Heart right ventricle (tissue), 16 donors: ENCODE measurements around the gene FBLN2. TPM values are rescaled to one million over a fixed set of nuclear protein-coding genes. Genes with fewer than 3 reads are reported as not detected.

Experiments
- ATAC-seq, 8 donors: fragments of 200-7000 bp; cut with Tn5 transposase; one replicate each; pipeline ENCODE4 v1.9.1; 2020; ENCODE audit warnings: mild to moderate bottlenecking in 8 of 8, moderate library complexity in 8 of 8, moderate number of reproducible peaks in 1 of 8
- DNase-seq, 2 donors: peaks; one replicate each; pipeline ENCODE4 v3.0.0-alpha.2; 2020
- H3K27ac ChIP-seq, 10 donors: fragments of 200-600 bp; sonication (generic) in 2 of 10; one replicate each; pipeline versions ENCODE4 v1.5.0 to v1.8.0; 2020 to 2022; ENCODE audit warnings: mild to moderate bottlenecking in 3 of 10
- H3K27me3 ChIP-seq, 7 donors: fragments of 200-600 bp; one replicate each; pipeline ENCODE4 v1.8.0; 2021 to 2022; ENCODE audit warnings: mild to moderate bottlenecking in 2 of 7
- H3K36me3 ChIP-seq, 9 donors: fragments of 200-600 bp; sonication (generic) in 1 of 9; one replicate each; pipeline versions ENCODE4 v1.5.0 to v1.8.0; 2020 to 2022; ENCODE audit warnings: mild to moderate bottlenecking in 2 of 9
- H3K4me1 ChIP-seq, 9 donors: fragments of 200-600 bp; sonication (generic) in 1 of 9; one replicate each; pipeline versions ENCODE4 v1.5.0 to v1.8.0; 2020 to 2022; ENCODE audit warnings: mild to moderate bottlenecking in 4 of 9
- H3K4me3 ChIP-seq, 10 donors: fragments of 200-600 bp; sonication (generic) in 2 of 10; one replicate each; pipeline versions ENCODE4 v1.5.0 to v1.8.0; 2020 to 2022; ENCODE audit warnings: mild to moderate bottlenecking in 7 of 10, moderate library complexity in 2 of 10
- H3K9me3 ChIP-seq, 11 donors: fragments of 200-600 bp in 10 of 11; sonication (generic) in 2 of 11; one replicate each; pipeline versions ENCODE4 v1.5.0 to v1.8.0; 2013 to 2022; ENCODE audit warnings: mild to moderate bottlenecking in 2 of 11, control low read depth in 1 of 11, moderate library complexity in 1 of 11
- CTCF ChIP-seq, 9 donors: fragments of 200-600 bp; sonication (generic) in 2 of 9; IDR thresholded peaks; one replicate each; pipeline versions ENCODE4 v1.5.0 to v1.8.0; 2021 to 2022; ENCODE audit warnings: antibody characterized with exemption in 9 of 9, mild to moderate bottlenecking in 5 of 9, moderate library complexity in 1 of 9
- WGBS, 2 donors: extraction: QIAGEN DNeasy Blood & Tissue Kit; methylation state at CpG; one replicate each; pipeline ENCODE4 v1.1.7; 2013; ENCODE audit warnings: inconsistent platforms in 1 of 2; 5-methylcytosine and 5-hydroxymethylcytosine counted together
- intact Hi-C, 10 donors: fragments of 100-400 bp; cut with DNase I; formaldehyde crosslinking; loops; one replicate each; pipeline versions ENCODE4 v1.11.1 to v1.14.2; 2022
- polyA plus RNA-seq, 2 donors: library from polyadenylated mRNA; stranded (reverse); fragments of 200-250 nt; gene quantifications; one replicate each; pipeline ENCODE4 v1.2.3, GENCODE V29; 2013
- total RNA-seq, 10 donors: library from RNA; stranded (reverse); fragmentation: NEBNext Ultra II Directional in 3 of 10; extraction: Animal tissue kit (Norgen Biotek cat#: 25700) in 3 of 10; gene quantifications; one replicate each; pipeline versions ENCODE4 v1.2.1 to v1.2.4, GENCODE V29; 2021 to 2023
- donor health status: Arrhythmogenic right ventricular cardiomyopathy.
- donor health status: ischemic (EF 13 %, LVEDD 7.1; RV severe dilation, severe dysfunction).
- donor health status: healthy with polysubstance abuse.
- donor health status: DM: no; HTN: yes; CAD: no.
- donor health status: DM: no; HTN: no; CAD: no.
- donor health status: ischemic (EF 25% LVEDD 6.9; RV normal size, moderate dysfunction).
- donor health status: ischemic (EF 25% LVEDD 5.7; RV mildly dilated, moderate dysfunction).
- donor health status: healthy.
- donor health status: DM: yes; HTN: yes; CAD: no.
- donor health status: Ischemic cardiomyopathy.
- donor health status: ischemic (EF 35%, LVEDD 5.7; RV mildly dilated, moderate dysfunction).
- donor health status: nonischemic (EF 11% LVEDD 7.7; RV severe dilation, severe dysfunction).
- donor health status: DM: yes; HTN: yes; CAD: no.
- donor health status: PGD.
- donor health status: ischemic (EF 29% LVEDD 5.4; RV normal size, mild dysfunction).
- donor health status: nonischemic (EF 23%, LVEDD 6.1; RV moderate dilation, normal function).

The FBLN2 gene
- total and polyA plus RNA-seq, 12 donors = 20.7 to 78.9 (median 47.0) TPM

GRCh38 chr3:13542142-13542541 lies 6.8 kb upstream of the FBLN2 start:
- H3K27ac ChIP-seq = no peak overlapping the region
- no peaks in the 10 kb centered on the region for H3K36me3 ChIP-seq
- peaks cover 5 to 36% (median 17%) of the 10 kb centered on the region in 9 donors for H3K4me1 ChIP-seq
- 84 to 90% methylated on average over 3 of the region's 3 CpGs for WGBS, 2 donors
- no peak overlapping the region for H3K4me3 ChIP-seq
- intact Hi-C loops = no loop called here
- H3K27me3 ChIP-seq = peaks cover 0 to 4% (median 0%) of the 10 kb centered on the region in 7 donors
- DNase-seq (no peak), ATAC-seq (no peak)
- peaks cover 0 to 18% (median 0%) of the 10 kb centered on the region in 11 donors for H3K9me3 ChIP-seq
- no peak for TF ChIP-seq CTCF (IDR thresholded peaks at IDR 0.05)

GRCh38 chr3:13543253-13543652 lies 5.7 kb upstream of the FBLN2 start:
- TF ChIP-seq CTCF (IDR thresholded peaks at IDR 0.05) = no peak
- Histone ChIP-seq H3K9me3 (peaks cover 0 to 18% (median 0%) of the 10 kb centered on the region in 11 donors), H3K4me1 (peaks cover 6 to 43% (median 22%) of the 10 kb centered on the region in 9 donors), H3K36me3 (no peaks in the 10 kb centered on the region), H3K27ac (peak overlapping the region in 7 of 10 donors; percentile 36 to 90 (median 53)), H3K27me3 (peaks cover 0 to 12% (median 7%) of the 10 kb centered on the region in 7 donors), H3K4me3 (no peak overlapping the region)
- 61 to 71% methylated on average over 5 of the region's 5 CpGs for WGBS, 2 donors
- ATAC-seq = peak; percentile 54 to 83 (median 74)
- peak; percentile 65 to 67 for DNase-seq
- intact Hi-C loops = no loop called here

- Histone ChIP-seq H3K36me3 (no peaks in the 10 kb centered on the region), H3K4me1 (peaks cover 10 to 48% (median 25%) of the 10 kb centered on the region in 9 donors), H3K4me3 (no peak overlapping the region), H3K27me3 (peaks cover 0 to 20% (median 13%) of the 10 kb centered on the region in 7 donors), H3K27ac (peak overlapping the region in 8 of 10 donors; percentile 4 to 90 (median 40)), H3K9me3 (peaks cover 0 to 18% (median 0%) of the 10 kb centered on the region in 11 donors)
- peak in 1 of 8 donors; percentile 27 for ATAC-seq
- WGBS, 2 donors = 54 to 57% methylated on average over 6 of the region's 6 CpGs
- no peak for TF ChIP-seq CTCF (IDR thresholded peaks at IDR 0.05)
- intact Hi-C loops = no loop called here
- DNase-seq = no peak
Observed at GRCh38 chr3:13544293-13544831, 4.6 kb upstream of the FBLN2 start.

GRCh38 chr3:13544951-13545651 lies 3.8 kb upstream of the FBLN2 start:
- ATAC-seq = no peak
- no peak for DNase-seq
- peaks cover 0 to 18% (median 0%) of the 10 kb centered on the region in 11 donors for H3K9me3 ChIP-seq
- H3K4me1 ChIP-seq = peaks cover 8 to 43% (median 25%) of the 10 kb centered on the region in 9 donors
- WGBS, 2 donors = 67 to 70% methylated on average over 9 of the region's 9 CpGs
- intact Hi-C loops = no loop called here
- TF ChIP-seq CTCF (IDR thresholded peaks at IDR 0.05) = no peak
- H3K4me3 ChIP-seq = no peak overlapping the region
- peaks cover 0 to 27% (median 13%) of the 10 kb centered on the region in 7 donors for H3K27me3 ChIP-seq
- no peaks in the 10 kb centered on the region for H3K36me3 ChIP-seq
- H3K27ac ChIP-seq = peak overlapping the region in 5 of 10 donors; percentile 12 to 90 (median 36)
